ENCODE data around the gene ZBTB16.

ZBTB16 gene

DNA sequence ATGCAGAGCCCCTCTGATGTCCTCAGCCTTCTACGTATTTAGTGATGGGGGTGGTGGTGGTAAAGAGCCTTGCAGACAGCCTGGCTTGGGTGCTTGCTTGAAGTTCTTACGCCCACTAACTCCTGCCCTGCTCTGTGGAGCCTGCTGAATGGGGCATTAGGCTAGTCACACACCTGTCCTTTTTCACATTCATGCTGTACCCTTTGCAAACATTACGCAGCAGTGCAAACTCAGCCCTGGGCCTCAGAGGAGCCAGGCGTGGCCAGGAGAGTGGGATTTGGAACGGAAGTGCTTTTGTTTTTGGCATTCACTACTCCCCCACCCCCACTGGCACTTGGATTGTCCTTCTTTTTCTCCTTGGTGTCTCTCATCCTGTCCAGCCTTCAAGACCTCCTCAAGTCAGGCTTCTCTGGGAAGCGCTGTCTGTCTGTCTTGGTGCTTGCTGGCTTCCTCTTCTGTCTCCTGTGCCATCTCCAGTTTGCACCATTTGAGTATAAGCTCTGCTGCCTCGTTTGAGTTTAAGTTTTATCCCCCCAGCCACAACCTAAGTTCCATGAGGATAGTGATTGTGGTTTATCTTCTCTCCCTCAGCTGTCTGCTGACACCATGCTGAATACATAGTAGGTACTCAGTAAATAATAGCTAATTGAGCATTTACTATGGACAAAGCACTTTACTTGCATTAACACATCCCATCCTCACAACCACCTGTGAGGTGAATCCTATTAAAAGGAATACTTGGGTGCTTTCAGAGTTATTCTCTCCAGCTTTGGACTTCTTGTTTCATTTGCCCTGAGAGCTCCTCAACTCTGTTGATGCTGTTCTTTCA, 26.7 kb downstream of the ZBTB16 start:
- DNase-seq = no peak

GRCh38 chr11:114087025-114087424, 27.5 kb downstream of the ZBTB16 start:
- DNase-seq = no peak

DNA sequence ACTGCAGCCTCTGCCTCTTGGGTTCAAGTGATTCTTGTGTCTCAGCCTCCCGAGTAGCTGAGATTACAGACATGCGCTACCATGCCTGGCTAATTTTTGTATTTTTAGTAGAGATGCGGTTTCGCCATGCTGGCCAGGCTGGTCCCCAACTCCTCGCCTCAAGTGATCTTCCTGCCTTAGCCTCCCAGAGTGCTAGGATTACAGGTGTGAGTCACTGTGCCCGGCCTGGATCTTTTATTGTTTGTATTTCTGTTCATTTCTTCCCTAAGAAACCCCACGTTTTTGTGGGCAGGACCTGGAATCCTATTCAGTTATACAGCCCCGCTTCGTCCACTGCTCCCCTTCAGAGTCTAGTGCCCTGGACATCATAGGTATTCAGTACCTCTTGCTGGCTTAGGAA, 28.7 kb downstream of the ZBTB16 start:
- no peak for DNase-seq

DNA sequence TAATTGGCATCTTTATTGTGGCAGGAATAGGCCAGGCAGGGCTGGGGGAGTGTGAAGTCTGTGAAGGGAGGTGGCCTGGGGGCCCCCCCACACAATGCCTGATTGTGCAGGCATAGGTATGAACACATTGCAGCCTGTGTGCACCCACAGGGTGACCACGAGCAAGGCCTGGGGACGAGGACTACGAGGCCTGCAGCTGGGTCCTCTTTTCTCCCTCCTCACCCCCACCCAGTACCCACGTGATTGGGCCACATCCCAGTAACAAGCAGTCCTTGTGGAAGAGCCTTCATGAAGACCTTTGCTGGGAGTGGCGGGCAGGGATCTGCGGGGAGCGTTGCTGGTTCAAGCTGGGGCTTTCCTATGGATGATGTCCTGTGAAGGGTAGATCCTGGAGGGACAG, 29.3 kb downstream of the ZBTB16 start:
- no peak for DNase-seq

DNA sequence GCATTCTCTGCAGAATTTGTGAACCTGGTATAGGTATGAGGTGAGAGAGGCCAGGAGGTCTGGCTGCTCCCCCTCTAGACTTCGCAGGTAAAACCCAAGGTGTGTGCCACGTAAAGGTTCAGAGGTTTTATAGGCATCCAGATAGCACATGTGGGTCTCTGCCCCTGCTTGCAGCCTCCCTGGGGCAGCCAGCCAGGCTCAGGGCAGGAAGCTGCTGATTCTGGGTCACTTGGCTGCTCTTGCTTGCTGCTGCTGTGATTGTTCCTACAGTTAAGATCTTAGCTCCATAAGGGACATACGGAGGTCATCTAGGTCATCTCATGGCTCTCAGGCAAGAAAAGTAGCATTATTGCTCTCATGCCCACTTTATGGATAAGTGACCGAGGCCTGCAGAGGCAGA, 30.2 kb downstream of the ZBTB16 start:
- DNase-seq = no peak

DNA sequence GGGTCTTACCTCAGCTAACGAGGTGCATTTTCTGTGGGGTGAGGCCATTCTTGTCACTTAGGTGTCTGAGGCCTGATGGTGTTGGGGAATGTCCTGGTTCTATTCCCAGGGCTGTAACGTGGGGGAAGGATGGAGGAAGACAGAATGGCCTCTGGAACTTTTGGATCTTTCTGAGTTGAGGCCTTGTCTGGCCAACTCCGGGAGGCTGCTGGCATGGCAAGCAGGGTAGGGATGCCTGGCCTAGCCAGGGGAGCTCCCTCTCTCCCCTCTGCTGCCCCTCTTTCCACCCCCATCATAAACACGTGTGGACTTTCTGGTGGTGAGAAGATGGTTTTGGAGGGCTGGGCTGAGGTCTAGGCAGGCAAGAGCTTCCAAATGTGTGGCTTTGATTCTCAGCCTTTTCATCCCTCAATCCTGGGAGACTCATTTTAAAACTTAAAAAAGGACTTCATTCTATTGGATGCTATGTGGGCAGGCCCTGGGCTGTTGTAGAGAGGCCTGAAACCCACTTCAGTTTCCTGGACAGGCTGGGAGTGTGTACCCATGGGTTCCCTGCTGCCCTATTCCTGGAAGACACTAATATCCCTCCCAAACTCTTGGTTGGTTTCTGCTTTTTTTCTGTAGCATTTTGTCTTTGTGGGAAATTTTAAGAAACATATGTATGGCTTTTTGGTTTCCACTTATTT, 30.9 kb downstream of the ZBTB16 start:
- DNase-seq = no peak

DNA sequence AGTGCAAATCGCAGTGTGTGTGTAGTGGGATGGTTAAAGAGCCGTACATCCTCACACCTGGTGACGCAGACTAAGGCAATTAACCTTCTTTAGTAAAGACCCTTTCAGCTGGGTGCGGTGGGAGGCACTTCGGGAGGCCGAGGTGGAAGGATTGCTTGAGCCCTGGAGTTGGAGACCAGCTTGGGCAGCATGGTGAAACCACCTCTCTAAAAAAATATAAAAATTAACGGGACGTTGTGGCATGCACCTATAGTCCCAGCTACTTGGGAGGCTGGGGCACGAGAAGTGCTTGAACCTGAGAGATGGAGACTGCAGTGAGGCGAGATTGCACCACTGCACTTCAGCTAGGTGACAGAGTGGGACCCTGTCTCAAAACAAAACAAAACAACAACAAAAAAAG, 31.5 kb downstream of the ZBTB16 start:
- DNase-seq = no peak

- no peak for DNase-seq
Observed at GRCh38 chr11:114091516-114092397, 32.2 kb downstream of the ZBTB16 start.

DNA sequence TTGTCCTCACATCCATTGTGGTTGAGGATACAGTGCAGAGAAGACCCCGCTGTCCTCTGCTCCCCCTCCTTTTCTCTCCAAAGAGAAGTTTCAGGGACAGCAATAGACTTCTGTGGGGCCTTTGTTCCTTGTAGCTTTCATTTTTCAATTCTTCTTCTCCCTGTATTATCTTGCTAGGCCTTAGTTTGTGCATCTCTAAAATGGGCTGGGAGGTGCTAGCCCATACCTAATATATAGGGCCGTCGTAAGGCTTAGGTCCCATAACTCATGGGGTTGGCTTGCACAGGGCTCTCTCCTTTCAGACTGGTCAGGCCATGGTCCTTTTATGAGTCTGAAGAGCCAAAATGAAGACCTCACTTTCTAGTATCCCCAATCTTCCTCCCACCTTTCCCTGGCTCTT, 33.0 kb downstream of the ZBTB16 start:
- no peak for DNase-seq

GRCh38 chr11:114092953-114093352, 33.4 kb downstream of the ZBTB16 start:
- DNase-seq = no peak

DNA sequence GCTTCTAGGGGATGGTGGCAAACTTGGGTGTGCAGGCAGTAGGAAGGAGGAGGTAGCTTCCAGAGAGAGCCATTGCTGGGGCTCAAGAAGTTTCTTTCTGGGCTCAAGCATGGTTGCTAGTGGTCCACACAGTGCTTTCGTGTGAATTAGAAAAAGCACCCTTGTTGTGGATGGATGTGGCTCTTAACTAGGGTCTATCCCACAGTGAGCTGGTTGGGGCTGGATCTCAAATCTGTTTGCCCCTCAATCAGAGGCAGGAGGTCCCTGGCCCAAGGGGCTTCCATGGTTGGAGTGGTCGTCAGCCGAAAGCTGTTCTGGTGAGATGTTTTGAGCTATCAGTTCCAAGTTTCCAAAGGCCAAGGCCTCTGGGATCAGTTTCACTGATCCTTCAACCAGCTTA, 35.0 kb downstream of the ZBTB16 start:
- DNase-seq = no peak

- DNase-seq = no peak
Observed at GRCh38 chr11:114095899-114096298, 36.4 kb downstream of the ZBTB16 start.

GRCh38 chr11:114097832-114098231, 38.3 kb downstream of the ZBTB16 start:
- no peak for DNase-seq

- DNase-seq = no peak
Observed at GRCh38 chr11:114098927-114099326, 39.4 kb downstream of the ZBTB16 start.

- no peak for DNase-seq
Observed at GRCh38 chr11:114099392-114100178, 40.1 kb downstream of the ZBTB16 start.

- no peak for DNase-seq
Observed at GRCh38 chr11:114102993-114103896, 43.7 kb downstream of the ZBTB16 start.

- no peak for DNase-seq
Observed at GRCh38 chr11:114105611-114106010, 46.1 kb downstream of the ZBTB16 start.

DNA sequence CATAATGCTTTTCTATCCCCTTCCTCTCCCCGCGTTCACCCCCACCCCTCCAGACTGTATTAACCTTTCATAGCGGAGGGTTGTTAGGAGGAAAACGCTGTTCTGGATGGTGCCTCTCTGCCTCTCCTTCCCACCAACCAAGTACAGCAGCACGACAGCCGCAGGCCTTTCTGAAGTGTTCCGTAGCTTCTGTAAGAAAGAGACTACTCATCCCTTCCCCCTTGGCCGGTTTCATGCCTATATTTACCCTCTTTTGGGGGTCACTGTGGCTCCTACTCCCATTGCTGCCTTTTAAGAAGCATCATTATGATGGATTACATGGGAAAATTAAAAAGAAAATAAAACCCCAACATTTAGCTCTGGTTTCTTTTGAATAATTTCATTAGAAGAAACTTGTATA, 46.5 kb downstream of the ZBTB16 start:
- no peak for DNase-seq

DNA sequence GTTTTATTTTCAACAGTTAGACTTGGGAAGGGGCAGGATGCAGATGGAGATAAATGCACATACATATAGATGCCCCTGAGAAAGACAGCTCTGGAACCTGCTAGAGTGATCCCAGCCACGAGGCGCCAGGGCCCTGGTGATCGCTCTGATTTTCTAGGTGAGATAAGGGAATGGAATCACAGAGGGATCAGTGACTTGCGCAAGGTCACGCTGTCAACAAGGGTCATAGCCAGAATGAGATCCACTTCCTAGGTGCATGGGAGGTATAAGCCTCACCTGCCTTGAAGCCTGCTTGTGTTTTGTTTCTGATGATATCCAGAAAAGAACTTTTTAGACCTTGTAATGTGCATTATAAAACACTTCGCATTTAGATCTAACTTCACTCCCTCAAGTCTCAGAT, 47.5 kb downstream of the ZBTB16 start:
- DNase-seq = no peak

DNA sequence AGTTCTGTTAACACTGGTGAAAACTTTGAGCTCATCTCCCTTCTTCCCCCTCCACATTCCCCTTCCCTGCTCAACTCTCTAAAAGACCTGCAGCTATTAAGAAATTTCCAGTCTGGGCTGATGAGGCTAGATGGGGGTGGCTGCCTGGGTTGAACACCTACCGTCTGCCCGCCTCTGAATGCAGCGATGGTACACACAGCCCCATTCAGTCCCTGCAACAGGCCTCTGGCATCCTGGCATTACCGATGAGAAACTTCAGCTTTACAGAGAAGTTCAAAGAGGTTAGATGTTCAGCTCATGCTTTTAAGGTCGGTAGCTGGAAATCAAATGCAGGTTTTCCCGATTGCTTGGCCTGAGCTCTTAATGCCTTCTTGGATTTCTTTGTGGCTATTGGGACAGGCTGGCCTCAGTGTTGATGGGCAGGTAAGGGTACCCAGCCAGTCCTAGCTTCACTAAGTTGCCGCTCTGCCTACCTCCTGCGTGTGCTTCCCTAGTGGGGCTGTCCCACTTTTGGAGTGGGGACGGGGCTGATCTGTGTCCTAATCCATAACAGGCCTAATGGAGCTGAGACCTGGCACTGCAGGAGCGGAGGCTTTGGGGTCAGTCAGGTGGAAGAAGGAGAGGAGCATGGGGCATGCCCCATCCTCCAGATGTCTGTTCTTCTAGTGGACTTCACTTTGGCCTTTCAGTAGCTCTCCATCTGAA, 49.1 kb downstream of the ZBTB16 start:
- no peak for DNase-seq
